ENCODE measurements around the gene ITPR1. TPM values are rescaled to one million over a fixed set of nuclear protein-coding genes. Genes with fewer than 3 reads are reported as not detected.
"Not testable (repeated sequence)": the region's sequence is repeated elsewhere in the genome, so short reads cannot be mapped to it uniquely, and the experiment has no call there.

ITPR1 gene
- total RNA-seq, 1 donor from 2014 or later: 121 TPM

- H3K4me1 ChIP-seq: no peaks in the 10 kb centered on the region
- no peak overlapping the region for H3K4me3 ChIP-seq
- no peak overlapping the region for H3K27ac ChIP-seq
- no peak for DNase-seq (ENCODE audit: low spot score in 2 of 2)
- intact Hi-C loops (cut with DNase I): no loop called here
- H3K27me3 ChIP-seq: no peaks in the 10 kb centered on the region
- H3K9me3 ChIP-seq: no peaks in the 10 kb centered on the region
- peaks cover 17 to 42% of the 10 kb centered on the region in 2 donors for H3K36me3 ChIP-seq
- TF ChIP-seq CTCF (IDR thresholded peaks at IDR 0.05): no peak
Observed at GRCh38 chr3:4758249-4758860, 265.2 kb downstream of the ITPR1 start.

GRCh38 chr3:4758957-4759656 lies 266.0 kb downstream of the ITPR1 start:
- H3K4me3 ChIP-seq: no peak overlapping the region
- H3K27ac ChIP-seq: no peak overlapping the region
- peaks cover 17 to 48% of the 10 kb centered on the region in 2 donors for H3K36me3 ChIP-seq
- no peak for DNase-seq (ENCODE audit: low spot score in 2 of 2)
- no peak for TF ChIP-seq CTCF (IDR thresholded peaks at IDR 0.05)
- intact Hi-C loops (cut with DNase I): no loop called here
- H3K4me1 ChIP-seq: no peaks in the 10 kb centered on the region
- no peaks in the 10 kb centered on the region for H3K9me3 ChIP-seq
- no peaks in the 10 kb centered on the region for H3K27me3 ChIP-seq

GRCh38 chr3:4759689-4760312 lies 266.7 kb downstream of the ITPR1 start:
- DNase-seq (ENCODE audit: low spot score in 2 of 2): no peak
- no peak for TF ChIP-seq CTCF (IDR thresholded peaks at IDR 0.05)
- Histone ChIP-seq H3K27me3 (no peaks in the 10 kb centered on the region), H3K9me3 (no peaks in the 10 kb centered on the region), H3K36me3 (peaks cover 17 to 48% of the 10 kb centered on the region in 2 donors), H3K4me3 (no peak overlapping the region), H3K4me1 (no peaks in the 10 kb centered on the region), H3K27ac (no peak overlapping the region)
- intact Hi-C loops (cut with DNase I): no loop called here

- Histone ChIP-seq H3K4me3 (no peak overlapping the region), H3K27me3 (no peaks in the 10 kb centered on the region), H3K9me3 (no peaks in the 10 kb centered on the region), H3K36me3 (peaks cover 17 to 50% of the 10 kb centered on the region in 2 donors), H3K4me1 (no peaks in the 10 kb centered on the region), H3K27ac (no peak overlapping the region)
- intact Hi-C loops (cut with DNase I): no loop called here
- TF ChIP-seq CTCF (IDR thresholded peaks at IDR 0.05): no peak
- no peak for DNase-seq (ENCODE audit: low spot score in 2 of 2)
Observed at GRCh38 chr3:4761759-4762158, 268.6 kb downstream of the ITPR1 start.

- H3K4me3 ChIP-seq; intact Hi-C loops (cut with DNase I); H3K27me3 ChIP-seq; DNase-seq (ENCODE audit: low spot score in 2 of 2); H3K27ac ChIP-seq; H3K9me3 ChIP-seq; H3K4me1 ChIP-seq: not testable (repeated sequence)
- peaks cover 26 to 58% of the 10 kb centered on the region in 2 donors for H3K36me3 ChIP-seq
Observed at GRCh38 chr3:4762481-4763230, 269.5 kb downstream of the ITPR1 start.
